B cell (primary cell): ENCODE data around the gene BEST2. TPM values are rescaled to one million over a fixed set of nuclear protein-coding genes. Genes with fewer than 3 reads are reported as not detected.
A peak's percentile ranks its signal among the peaks of the same experiment; 100 is the strongest.

ENCODE experiments used
- ATAC-seq: fragments of 200-7000 bp; cut with Tn5 transposase; one replicate; pipeline ENCODE4 v1.10.0; 2021; ENCODE audit warnings: low read depth, mild to moderate bottlenecking, moderate number of reproducible peaks, moderate library complexity
- CTCF ChIA-PET: fragments of 350-600 bp; sonication (Branson Sonifier 250); formaldehyde crosslinking; loops from one replicate; lab custom pipeline; 2021; ENCODE audit warnings: antibody characterized with exemption, inconsistent platforms; lab: Charles Lee
- POLR2A ChIA-PET: fragments of 350-600 bp; sonication (Branson Sonifier 250); formaldehyde crosslinking; loops from one replicate; lab custom pipeline; 2021; ENCODE audit warnings: antibody characterized with exemption; lab: Charles Lee
- DNase-seq: peaks from one replicate; pipeline ENCODE4 v3.0.0; 2013
- H2AFZ ChIP-seq: 2 replicates; pipeline ENCODE4 v1.6.1; 2012; ENCODE audit warnings: mild to moderate bottlenecking, low read depth, low read length; ENCODE audit not compliant: insufficient read depth, poor library complexity, severe bottlenecking
- H3K27ac ChIP-seq, 2 donors: 1 replicate in 1 of 2; 2 replicates in 1 of 2; pipeline ENCODE4 v1.5.1; 2012 to 2013; ENCODE audit warnings: low read length in 2 of 2, mild to moderate bottlenecking in 2 of 2, moderate library complexity in 1 of 2
- H3K27me3 ChIP-seq, 4 experiments: fragments of 200-600 bp in 1 of 4; sonication (generic) in 1 of 4; replicated peaks in 1 of 4; 1 replicate in 2 of 4; 2 replicates in 2 of 4; pipeline versions ENCODE4 v1.6.1 to v1.7.0; 2013 to 2016; ENCODE audit warnings: low read length in 3 of 4, mild to moderate bottlenecking in 2 of 4, mixed read lengths in 1 of 4, moderate library complexity in 1 of 4; ENCODE audit not compliant: insufficient read depth in 4 of 4, control insufficient read depth in 3 of 4; ENCODE audit errors: control extremely low read depth in 1 of 4
- H3K36me3 ChIP-seq, 2 experiments: replicated peaks in 1 of 2; 1 replicate in 1 of 2; 2 replicates in 1 of 2; pipeline versions ENCODE4 v1.6.1 to v1.7.1; 2013; ENCODE audit warnings: low read length in 1 of 2; ENCODE audit not compliant: insufficient read depth in 2 of 2, control insufficient read depth in 1 of 2; ENCODE audit errors: control extremely low read depth in 1 of 2, extremely low read depth in 1 of 2
- H3K4me1 ChIP-seq, 2 donors: fragments of 200-600 bp in 1 of 2; sonication (generic) in 1 of 2; 1 replicate in 1 of 2; 2 replicates in 1 of 2; pipeline versions ENCODE4 v1.5.1 to v1.6.1; 2013 to 2017; ENCODE audit warnings: low read length in 2 of 2; ENCODE audit not compliant: control insufficient read depth in 2 of 2, insufficient read depth in 2 of 2
- H3K4me2 ChIP-seq: replicated peaks from 2 replicates; pipeline ENCODE3; 2012; ENCODE audit warnings: mild to moderate bottlenecking, low read depth, low read length; ENCODE audit not compliant: poor library complexity, severe bottlenecking
- H3K4me3 ChIP-seq, 5 experiments: fragments of 200-600 bp in 1 of 5; sonication (generic) in 1 of 5; 1 replicate in 3 of 5; 2 replicates in 2 of 5; pipeline versions ENCODE4 v1.5.1 to v1.7.0; 2011 to 2016; ENCODE audit warnings: low read length in 4 of 5, mild to moderate bottlenecking in 4 of 5, low read depth in 2 of 5, control low read depth in 1 of 5, moderate library complexity in 1 of 5; ENCODE audit not compliant: insufficient read depth in 1 of 5; ENCODE audit errors: control extremely low read depth in 1 of 5, extremely low read depth in 1 of 5
- H3K79me2 ChIP-seq: fragments of 200-600 bp; sonication (generic); one replicate; pipeline ENCODE4 v1.6.0; 2016; ENCODE audit warnings: low read length; ENCODE audit not compliant: control insufficient read depth, insufficient read depth
- H3K9ac ChIP-seq: fragments of 200-600 bp; sonication (generic); 2 replicates; pipeline ENCODE4 v1.6.1; 2017; ENCODE audit warnings: mild to moderate bottlenecking, low read length, moderate library complexity
- H3K9me3 ChIP-seq, 3 donors: one replicate each; pipeline versions ENCODE4 v1.6.1 to v1.7.1; 2013; ENCODE audit warnings: low read length in 2 of 3; ENCODE audit not compliant: control insufficient read depth in 2 of 3, insufficient read depth in 1 of 3; ENCODE audit errors: control extremely low read depth in 1 of 3
- H4K20me1 ChIP-seq: 2 replicates; pipeline ENCODE4 v1.6.0; 2012; ENCODE audit warnings: mild to moderate bottlenecking, low read length; ENCODE audit not compliant: insufficient read depth, control insufficient read depth, poor library complexity, severe bottlenecking
- H3K27ac Mint-ChIP-seq: one replicate; pipeline ENCODE4 v1.8.0; 2021; ENCODE audit warnings: mixed read lengths
- H3K27me3 Mint-ChIP-seq: one replicate; pipeline ENCODE4 v1.8.0; 2021; ENCODE audit warnings: mixed read lengths
- H3K4me1 Mint-ChIP-seq: one replicate; pipeline ENCODE4 v1.8.0; 2021; ENCODE audit warnings: mixed read lengths
- H3K4me3 Mint-ChIP-seq: one replicate; pipeline ENCODE4 v1.8.0; 2021; ENCODE audit warnings: mixed read lengths
- H3K9me3 Mint-ChIP-seq: one replicate; pipeline ENCODE4 v1.8.0; 2022; ENCODE audit warnings: mixed read lengths; ENCODE audit not compliant: insufficient read depth
- EZH2 ChIP-seq: IDR thresholded peaks from 2 replicates; pipeline ENCODE4 v1.6.1; 2012; ENCODE audit warnings: borderline replicate concordance, low read depth, mild to moderate bottlenecking, moderate library complexity, low read length; ENCODE audit not compliant: insufficient read depth, poor library complexity, severe bottlenecking
- WGBS: methylation state at CpG from one replicate; pipeline ENCODE4 v1.1.5; 2013; ENCODE audit warnings: missing lambda C conversion rate; ENCODE audit not compliant: insufficient coverage; 5-methylcytosine and 5-hydroxymethylcytosine counted together
- intact Hi-C: fragments of 100-400 bp; cut with micrococcal nuclease; formaldehyde crosslinking; loops from one replicate; pipeline ENCODE4 v1.10.0; 2022
- polyA plus RNA-seq: library from polyadenylated mRNA; depleted of rRNA; stranded (reverse); fragments of >200 nt; gene quantifications from 2 replicates; pipeline ENCODE4 v1.2.3, GENCODE V29; 2012
- total RNA-seq, 2 donors: library from RNA; stranded (reverse); fragments of 120-200 nt in 1 of 2; gene quantifications; 1 replicate in 1 of 2; 2 replicates in 1 of 2; pipeline versions ENCODE4 v1.2.3 to v1.2.4, GENCODE V29; 2013 to 2022
- TF ChIP-seq, protein P1 (sequence below): fragments of 200-600 bp; IDR thresholded peaks from one replicate; pipeline ENCODE4 v1.8.0; 2022; ENCODE audit warnings: antibody characterized with exemption, mild to moderate bottlenecking

The BEST2 gene
- total and polyA plus RNA-seq, 2 donors (not counting 1 experiment from before 2014, with no cell fraction given): 0.07 TPM; not detected in 1

DNA sequence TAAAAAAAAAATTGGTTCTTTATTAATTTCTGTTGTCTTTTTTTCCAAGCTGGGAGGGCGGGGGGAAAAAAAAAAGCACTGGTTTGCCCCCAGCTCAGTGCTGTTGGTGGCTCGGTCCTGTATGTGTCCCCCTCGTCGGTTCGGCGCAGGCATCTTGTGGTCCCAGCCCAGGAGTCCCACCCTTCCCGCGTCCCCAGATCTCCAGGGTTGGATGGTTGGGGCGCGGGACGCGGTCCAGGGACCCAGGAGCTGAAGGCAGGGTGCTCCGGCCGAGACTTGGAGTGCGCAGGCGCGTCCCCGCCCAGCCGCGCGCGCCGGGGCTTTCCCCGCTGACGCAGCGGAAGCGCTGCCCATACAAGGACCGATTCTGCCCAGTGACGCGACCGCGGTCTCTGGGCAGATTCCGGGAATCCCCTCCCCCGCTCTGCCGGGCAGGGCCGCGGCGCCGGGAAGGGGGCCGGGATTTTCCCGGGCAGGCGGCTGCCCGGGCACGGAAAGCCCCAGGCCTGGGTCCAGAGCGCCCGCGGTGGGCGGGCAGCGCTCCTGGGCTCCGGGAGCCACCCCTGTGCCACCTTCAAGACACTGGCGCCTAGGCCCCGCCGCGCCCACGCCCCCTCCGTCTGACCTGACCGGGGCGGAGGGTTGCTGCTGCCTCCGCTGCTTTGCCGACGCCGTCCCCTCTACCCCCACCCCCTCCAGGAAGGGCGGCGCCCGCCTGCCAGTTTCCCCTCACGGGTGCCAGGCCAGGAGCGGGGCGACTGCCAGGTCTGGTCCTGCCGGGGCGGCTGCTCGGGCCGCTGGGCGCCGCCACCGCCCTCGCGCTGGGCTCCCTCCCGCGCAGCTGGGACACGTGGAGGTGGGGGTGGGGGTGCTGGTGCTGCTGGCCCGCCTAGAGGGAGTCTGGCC, 42.0 kb downstream of the BEST2 start:
- no peak for TF ChIP-seq EZH2
- TF ChIP-seq, protein P1, sequence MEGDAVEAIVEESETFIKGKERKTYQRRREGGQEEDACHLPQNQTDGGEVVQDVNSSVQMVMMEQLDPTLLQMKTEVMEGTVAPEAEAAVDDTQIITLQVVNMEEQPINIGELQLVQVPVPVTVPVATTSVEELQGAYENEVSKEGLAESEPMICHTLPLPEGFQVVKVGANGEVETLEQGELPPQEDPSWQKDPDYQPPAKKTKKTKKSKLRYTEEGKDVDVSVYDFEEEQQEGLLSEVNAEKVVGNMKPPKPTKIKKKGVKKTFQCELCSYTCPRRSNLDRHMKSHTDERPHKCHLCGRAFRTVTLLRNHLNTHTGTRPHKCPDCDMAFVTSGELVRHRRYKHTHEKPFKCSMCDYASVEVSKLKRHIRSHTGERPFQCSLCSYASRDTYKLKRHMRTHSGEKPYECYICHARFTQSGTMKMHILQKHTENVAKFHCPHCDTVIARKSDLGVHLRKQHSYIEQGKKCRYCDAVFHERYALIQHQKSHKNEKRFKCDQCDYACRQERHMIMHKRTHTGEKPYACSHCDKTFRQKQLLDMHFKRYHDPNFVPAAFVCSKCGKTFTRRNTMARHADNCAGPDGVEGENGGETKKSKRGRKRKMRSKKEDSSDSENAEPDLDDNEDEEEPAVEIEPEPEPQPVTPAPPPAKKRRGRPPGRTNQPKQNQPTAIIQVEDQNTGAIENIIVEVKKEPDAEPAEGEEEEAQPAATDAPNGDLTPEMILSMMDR: no peak
- Mint-ChIP-seq H3K27me3 (no peaks in the 10 kb centered on the region), H3K4me3 (peak overlapping the region; percentile 97), H3K9me3 (no peaks in the 10 kb centered on the region), H3K4me1 (peaks cover 38% of the 10 kb centered on the region), H3K27ac (peak overlapping the region; percentile 99)
- ATAC-seq: peak; percentile 25
- Histone ChIP-seq H3K36me3 (peaks cover 0 to 4% of the 10 kb centered on the region in 2 experiments), H3K79me2 (peaks cover 25% of the 10 kb centered on the region), H3K27ac (peak overlapping the region; percentile 95 to 97), H3K27me3 (no peaks in the 10 kb centered on the region), H3K4me1 (peaks cover 29 to 44% of the 10 kb centered on the region in 2 donors), H4K20me1 (peaks cover 19% of the 10 kb centered on the region), H3K9me3 (no peaks in the 10 kb centered on the region), H3K4me3 (peak overlapping the region; percentile 86 to 99 (median 97)), H3K4me2 (peak overlapping the region; percentile 91), H3K9ac (peak overlapping the region; percentile 86), H2AFZ (no peak overlapping the region)
- CTCF ChIA-PET: interaction anchor here (0.6 to 17.9 kb wide), 5 partner anchors 13 to 241 kb away, joined by 3 to 1147 read pairs (median 4); partner anchors contain the start of genes HOOK2 and RNASEH2A
- peak; percentile 99 for DNase-seq
- intact Hi-C loops: loop anchor here (5.0 kb wide), 3 partner anchors 61 to 1044 kb away; partner anchors contain the start of genes TRIR, ZNF490 and ZNF791
- POLR2A ChIA-PET: interaction anchor here (0.5 to 6.8 kb wide), 16 partner anchors 11 to 362 kb away, joined by 3 to 233 read pairs (median 7); partner anchors contain the start of genes DHPS, GCDH, GET3 and HOOK2
- WGBS: under 1% methylated on average over 80 of the region's 81 CpGs
